NCI-H187 treated with DMSO at 0.1 percent for 48 hours (cell line): ENCODE results near the gene SDK1.
A peak's percentile ranks its signal among the peaks of the same experiment; 100 is the strongest.

Experiments used
- DNase-seq: peaks from one replicate; lab custom pipeline; 2025; lab: John Stamatoyannopoulos, UW

The SDK1 gene

GRCh38 chr7:4139656-4140625 lies 838.9 kb downstream of the SDK1 start:
- no peak for DNase-seq

- no peak for DNase-seq
These were observed 839.9 kb downstream of the SDK1 start for GRCh38 chr7:4140933-4141332.

- DNase-seq: no peak
These were observed 842.0 kb downstream of the SDK1 start for GRCh38 chr7:4143006-4143405.

- no peak for DNase-seq
These were observed 842.6 kb downstream of the SDK1 start for GRCh38 chr7:4143511-4144171.

GRCh38 chr7:4144172-4144701 lies 843.2 kb downstream of the SDK1 start:
- no peak for DNase-seq

GRCh38 chr7:4144811-4145510 lies 843.9 kb downstream of the SDK1 start:
- DNase-seq: no peak

GRCh38 chr7:4145576-4145975 lies 844.5 kb downstream of the SDK1 start:
- DNase-seq: no peak

GRCh38 chr7:4147926-4148620 lies 847.0 kb downstream of the SDK1 start:
- peak; percentile 79 for DNase-seq

GRCh38 chr7:4149236-4149635 lies 848.2 kb downstream of the SDK1 start:
- DNase-seq: no peak

- no peak for DNase-seq
These were observed 848.6 kb downstream of the SDK1 start for GRCh38 chr7:4149645-4150044.

GRCh38 chr7:4150731-4151130 lies 849.7 kb downstream of the SDK1 start:
- DNase-seq: no peak

- DNase-seq: no peak
These were observed 850.5 kb downstream of the SDK1 start for GRCh38 chr7:4151524-4151923.

GRCh38 chr7:4151926-4152549 lies 851.0 kb downstream of the SDK1 start:
- DNase-seq: no peak

- no peak for DNase-seq
These were observed 854.0 kb downstream of the SDK1 start for GRCh38 chr7:4154882-4155535.

- no peak for DNase-seq
These were observed 855.1 kb downstream of the SDK1 start for GRCh38 chr7:4156190-4156589.

GRCh38 chr7:4157651-4158050 lies 856.6 kb downstream of the SDK1 start:
- no peak for DNase-seq

- DNase-seq: no peak
These were observed 857.5 kb downstream of the SDK1 start for GRCh38 chr7:4158441-4159153.

- DNase-seq: no peak
These were observed 858.1 kb downstream of the SDK1 start for GRCh38 chr7:4159154-4159501.

GRCh38 chr7:4159761-4160554 lies 858.9 kb downstream of the SDK1 start:
- DNase-seq: no peak
